Keratinocyte (primary cell): ENCODE data around the gene DNASE1L2. TPM values are rescaled to one million over a fixed set of nuclear protein-coding genes. Genes with fewer than 3 reads are reported as not detected.

ENCODE experiments used
- DNase-seq: peaks from one replicate; pipeline ENCODE4 v3.0.0-alpha.2; 2011; ENCODE audit warnings: low read depth, missing footprints, low spot score
- FAIRE-seq: peaks from 2 replicates; lab custom pipeline; 2011; peaks lifted over from hg19 to GRCh38; lab: Jason Lieb, UNC
- H2AFZ ChIP-seq: 2 replicates; pipeline ENCODE4 v1.6.0; 2012; ENCODE audit warnings: low read length, control low read depth, inconsistent platforms; ENCODE audit not compliant: control insufficient read depth
- H3K27ac ChIP-seq: 2 replicates; pipeline ENCODE4 v1.5.1; 2011; ENCODE audit warnings: low read length; ENCODE audit not compliant: control insufficient read depth, insufficient read depth
- H3K27me3 ChIP-seq: 3 replicates; pipeline ENCODE4 v1.6.0; 2011; ENCODE audit warnings: low read length; ENCODE audit not compliant: control insufficient read depth, insufficient read depth; ENCODE audit errors: extremely low read depth
- H3K36me3 ChIP-seq, 2 experiments: 2 replicates in 1 of 2; 3 replicates in 1 of 2; pipeline ENCODE4 v1.5.1; 2011; ENCODE audit warnings: low read length in 2 of 2, mild to moderate bottlenecking in 1 of 2; ENCODE audit not compliant: control insufficient read depth in 2 of 2, insufficient read depth in 2 of 2; ENCODE audit errors: extremely low read depth in 1 of 2
- H3K4me1 ChIP-seq: 3 replicates; pipeline ENCODE4 v1.5.1; 2011; ENCODE audit warnings: low read length; ENCODE audit not compliant: control insufficient read depth, insufficient read depth; ENCODE audit errors: extremely low read depth
- H3K4me2 ChIP-seq: 3 replicates; pipeline ENCODE4 v1.6.0; 2011; ENCODE audit warnings: low read depth, low read length; ENCODE audit not compliant: control insufficient read depth, insufficient read depth; ENCODE audit errors: extremely low read depth
- H3K4me3 ChIP-seq, 3 experiments: fragments of 200-600 bp in 1 of 3; sonication (generic) in 1 of 3; 2 replicates in 2 of 3; 3 replicates in 1 of 3; pipeline ENCODE4 v1.5.1; 2011 to 2016; ENCODE audit warnings: low read length in 3 of 3, mild to moderate bottlenecking in 3 of 3, control low read depth in 2 of 3, inconsistent platforms in 1 of 3, low read depth in 1 of 3, mixed read lengths in 1 of 3, mixed run types in 1 of 3, moderate library complexity in 1 of 3; ENCODE audit not compliant: control insufficient read depth in 2 of 3, insufficient read depth in 2 of 3; ENCODE audit errors: extremely low read depth in 1 of 3
- H3K79me2 ChIP-seq: 2 replicates; pipeline ENCODE4 v1.6.0; 2012; ENCODE audit warnings: low read length; ENCODE audit not compliant: control insufficient read depth, insufficient read depth
- H3K9ac ChIP-seq: 3 replicates; pipeline ENCODE4 v1.6.0; 2011; ENCODE audit warnings: low read length; ENCODE audit not compliant: control insufficient read depth, insufficient read depth; ENCODE audit errors: extremely low read depth
- H3K9me1 ChIP-seq: 3 replicates; pipeline ENCODE4 v1.6.0; 2011; ENCODE audit warnings: low read length; ENCODE audit not compliant: control insufficient read depth, insufficient read depth; ENCODE audit errors: extremely low read depth
- H3K9me3 ChIP-seq: 2 replicates; pipeline ENCODE4 v1.5.1; 2012; ENCODE audit warnings: low read depth, low read length; ENCODE audit not compliant: control insufficient read depth
- H4K20me1 ChIP-seq: 3 replicates; pipeline ENCODE4 v1.6.0; 2011; ENCODE audit warnings: low read length; ENCODE audit not compliant: control insufficient read depth, insufficient read depth; ENCODE audit errors: extremely low read depth
- CTCF ChIP-seq, 3 experiments: IDR thresholded peaks in 1 of 3; conservative IDR thresholded peaks in 1 of 3; optimal IDR thresholded peaks in 1 of 3; 2 replicates in 2 of 3; 3 replicates in 1 of 3; pipeline versions ENCODE3 to v1.5.1; 2011; ENCODE audit warnings: low read length in 3 of 3, mild to moderate bottlenecking in 3 of 3, moderate library complexity in 2 of 3, control low read depth in 1 of 3, inconsistent platforms in 1 of 3; ENCODE audit not compliant: insufficient read depth in 2 of 3; ENCODE audit errors: extremely low read depth in 1 of 3
- EZH2 ChIP-seq: IDR thresholded peaks from one replicate; pipeline ENCODE4 v1.6.1; 2012; ENCODE audit warnings: inconsistent platforms, mild to moderate bottlenecking, low read length, moderate library complexity
- dilution Hi-C: fragments of 300-500 bp; cut with MboI; formaldehyde crosslinking; loops from one replicate; pipeline ENCODE4 v1.7.0; 2020; ENCODE audit warnings: low sequenced_read_pairs; ENCODE audit not compliant: extremely low pct_ligation_motif_present
- polyA plus RNA-seq, 5 experiments: library from polyadenylated mRNA; depleted of rRNA in 3 of 5; stranded (reverse) in 3 of 5; stranded (forward) in 1 of 5; unstranded in 1 of 5; fragments of >200 nt; gene quantifications; 1 replicate in 1 of 5; 2 replicates in 3 of 5; 3 replicates in 1 of 5; pipeline versions ENCODE4 v1.2.1 to v1.2.3, GENCODE V29; 2011 to 2012; ENCODE audit warnings: missing spikeins in 2 of 5, low read depth in 1 of 5, low replicate concordance in 1 of 5

DNASE1L2 gene
- polyA plus RNA-seq, 1 donor (not counting 4 experiments of a cell fraction or from before 2014, with no cell fraction given) = 0.31 TPM

GRCh38 chr16:2282866-2283555 lies 46.8 kb downstream of the DNASE1L2 start:
- no peaks in the 10 kb centered on the region for H3K36me3 ChIP-seq
- H3K4me1 ChIP-seq = peaks cover 4% of the 10 kb centered on the region
- no peak for TF ChIP-seq CTCF (optimal IDR thresholded peaks at IDR 0.05 in 1 of 3, IDR thresholded peaks at IDR 0.05 in 1 of 3, conservative IDR thresholded peaks at IDR 0.05 in 1 of 3; ENCODE audit: extremely low read depth in 1 of 3, insufficient read depth in 2 of 3, low read length in 3 of 3)
- no peak for TF ChIP-seq EZH2
- H3K4me3 ChIP-seq = no peak overlapping the region
- peaks cover 4% of the 10 kb centered on the region for H3K27me3 ChIP-seq
- no peaks in the 10 kb centered on the region for H4K20me1 ChIP-seq
- dilution Hi-C loops = no loop called here
- H3K9me1 ChIP-seq = no peaks in the 10 kb centered on the region
- no peak overlapping the region for H3K4me2 ChIP-seq
- H3K79me2 ChIP-seq = no peaks in the 10 kb centered on the region
- H3K9me3 ChIP-seq = no peaks in the 10 kb centered on the region
- FAIRE-seq (no peak), DNase-seq (no peak)
- H2AFZ ChIP-seq = no peak overlapping the region
- no peak overlapping the region for H3K27ac ChIP-seq
- no peak overlapping the region for H3K9ac ChIP-seq

GRCh38 chr16:2284001-2284770 lies 47.9 kb downstream of the DNASE1L2 start:
- DNase-seq = no peak
- Histone ChIP-seq H3K4me1 (peaks cover 4% of the 10 kb centered on the region), H3K4me2 (peak overlapping the region; percentile 41), H3K9ac (no peak overlapping the region), H3K27me3 (peaks cover 4% of the 10 kb centered on the region), H3K79me2 (no peaks in the 10 kb centered on the region), H4K20me1 (no peaks in the 10 kb centered on the region), H3K27ac (no peak overlapping the region), H3K4me3 (no peak overlapping the region), H3K36me3 (no peaks in the 10 kb centered on the region), H3K9me3 (no peaks in the 10 kb centered on the region), H3K9me1 (no peaks in the 10 kb centered on the region), H2AFZ (peak overlapping the region; percentile 62)
- FAIRE-seq = no peak
- dilution Hi-C loops = no loop called here
- TF ChIP-seq EZH2 (no peak), CTCF (optimal IDR thresholded peaks at IDR 0.05 in 1 of 3, IDR thresholded peaks at IDR 0.05 in 1 of 3, conservative IDR thresholded peaks at IDR 0.05 in 1 of 3; ENCODE audit: extremely low read depth in 1 of 3, insufficient read depth in 2 of 3, low read length in 3 of 3) (no peak)
